Urothelium cell line (cell line): Measurements from ENCODE around the gene GALNS.
A peak's percentile ranks its signal among the peaks of the same experiment; 100 is the strongest.

Experiments
- DNase-seq: peaks from one replicate; pipeline ENCODE4 v3.0.0; 2011; ENCODE audit warnings: low spot score, mixed read lengths
- FAIRE-seq: peaks from 2 replicates; lab custom pipeline; 2011; peaks lifted over from hg19 to GRCh38; lab: Jason Lieb, UNC

The GALNS gene

DNA sequence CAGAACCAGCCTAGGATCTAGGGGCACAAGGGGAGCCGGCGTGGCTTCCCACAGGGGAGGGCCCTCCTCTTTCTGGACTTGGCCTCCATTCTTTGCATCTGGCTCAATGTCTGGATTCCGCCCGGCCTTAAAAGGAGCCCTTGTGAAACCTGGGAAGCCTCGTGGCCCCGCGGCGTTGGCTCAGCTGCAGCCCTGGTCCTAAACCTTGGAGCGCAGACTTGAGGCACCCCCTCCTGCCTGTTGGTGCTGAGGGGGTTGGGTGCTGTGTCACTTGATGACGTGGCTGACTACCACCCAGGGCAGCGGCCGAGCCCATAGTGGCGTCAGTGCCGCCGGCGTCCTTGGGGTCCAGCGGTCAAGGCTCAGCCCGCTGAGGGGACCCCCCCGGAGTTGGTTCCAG, 4.6 kb upstream of the GALNS start:
- no peak for FAIRE-seq
- no peak for DNase-seq

GRCh38 chr16:88859381-88860091, 2.8 kb upstream of the GALNS start:
- DNase-seq (no peak), FAIRE-seq (no peak)

GRCh38 chr16:88857728-88858339, 1.1 kb upstream of the GALNS start:
- peak; percentile 88 for DNase-seq
- no peak for FAIRE-seq

DNA sequence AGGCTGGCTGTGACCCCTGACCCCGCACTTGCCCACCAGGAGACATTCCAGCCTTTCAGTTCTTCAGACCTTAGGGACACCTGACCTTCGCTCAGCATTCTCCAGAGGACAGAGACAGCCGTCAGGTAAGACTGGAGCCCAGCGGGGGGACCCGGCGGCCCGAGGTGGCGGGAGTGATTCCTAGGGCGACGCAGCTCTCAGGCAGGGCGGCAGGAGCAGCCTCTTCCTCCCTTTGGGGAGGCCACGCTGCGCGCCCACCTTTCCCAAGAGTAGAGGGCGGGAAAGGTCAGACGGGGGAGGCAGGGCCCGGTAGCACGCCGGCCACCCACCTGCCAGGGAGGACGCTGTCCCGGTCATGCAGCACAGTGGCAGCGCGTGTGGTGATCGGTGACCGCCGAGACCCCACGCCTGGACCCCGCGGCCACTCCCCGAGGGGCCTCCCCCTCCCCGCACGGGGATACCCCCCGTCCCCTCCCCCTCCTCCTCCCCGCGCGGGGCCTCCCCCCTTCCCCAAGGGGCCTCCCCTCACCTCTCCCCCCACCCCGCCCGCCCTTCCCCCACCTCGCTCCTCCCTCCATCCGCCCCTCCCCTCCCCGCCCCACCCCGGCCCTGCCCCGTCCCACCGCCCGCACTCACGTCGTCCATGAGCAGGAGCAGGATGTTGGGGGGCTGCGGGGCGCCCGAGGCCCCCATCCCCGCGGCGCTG, 472 bp downstream of the GALNS start:
- no peak for FAIRE-seq
- no peak for DNase-seq

- FAIRE-seq, result no peak
- no peak for DNase-seq
Observed at GRCh38 chr16:88855736-88856121, 1.0 kb downstream of the GALNS start.

DNA sequence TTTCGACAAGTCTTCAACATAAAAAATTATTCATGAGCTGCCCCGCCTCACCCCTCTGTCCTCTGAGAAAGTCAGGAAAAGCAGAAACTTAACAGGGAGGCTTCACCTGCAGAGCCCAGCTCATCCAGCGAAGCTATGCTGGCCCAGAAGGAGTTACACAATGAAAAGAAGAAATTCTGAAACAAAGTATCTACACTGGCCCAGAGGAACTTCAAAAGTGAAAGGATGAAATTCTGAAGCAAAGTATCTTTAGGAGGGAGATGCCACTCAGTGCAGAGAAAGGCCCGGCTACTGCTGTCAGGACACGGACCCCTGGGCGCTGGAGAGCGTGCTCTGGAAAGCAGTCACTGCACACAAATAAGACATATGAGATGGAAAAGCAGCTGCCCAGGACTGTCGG, 1.6 kb downstream of the GALNS start:
- FAIRE-seq (no peak), DNase-seq (no peak)

DNA sequence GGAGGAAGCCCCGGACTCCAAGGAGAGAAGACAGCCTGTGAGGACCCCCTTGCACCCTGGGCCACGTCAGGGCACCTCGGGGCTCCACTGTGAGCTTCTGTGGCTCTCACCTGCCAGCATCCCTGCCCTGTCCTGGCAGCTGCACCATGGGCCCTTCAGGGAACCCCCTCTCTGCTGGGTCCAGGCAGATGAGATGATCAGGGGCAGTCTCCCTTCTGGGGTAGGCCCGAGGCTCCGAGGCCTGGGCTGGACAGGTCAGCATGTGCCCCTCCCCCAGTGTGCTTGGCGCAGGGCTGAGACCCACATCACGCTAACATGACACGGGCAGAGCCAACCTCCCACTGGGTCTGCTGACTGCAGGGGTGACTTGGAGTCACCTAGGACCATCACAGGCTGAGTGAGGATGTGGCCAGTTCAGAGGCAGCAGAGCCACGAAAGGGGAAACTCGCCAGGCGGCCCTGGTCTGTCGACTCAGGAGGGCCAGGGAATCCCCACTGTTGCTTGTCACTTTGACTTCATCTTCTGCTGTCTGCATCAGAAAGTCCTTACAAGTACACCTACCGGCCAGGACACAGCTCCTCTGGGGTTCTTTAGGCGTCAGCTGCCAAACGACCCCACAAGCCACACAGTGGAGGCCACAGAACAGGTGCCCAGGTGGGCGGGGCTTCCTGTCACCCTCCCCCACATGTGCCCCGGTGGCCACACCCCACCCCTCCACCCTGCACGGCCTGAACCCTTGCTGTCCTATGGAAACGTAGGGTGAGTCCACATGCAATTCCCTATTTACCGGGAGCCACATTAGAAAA, 2.2 kb downstream of the GALNS start:
- no peak for FAIRE-seq
- DNase-seq, result peak; percentile 22

GRCh38 chr16:88853325-88853941, 3.3 kb downstream of the GALNS start:
- DNase-seq (no peak), FAIRE-seq (no peak)

DNA sequence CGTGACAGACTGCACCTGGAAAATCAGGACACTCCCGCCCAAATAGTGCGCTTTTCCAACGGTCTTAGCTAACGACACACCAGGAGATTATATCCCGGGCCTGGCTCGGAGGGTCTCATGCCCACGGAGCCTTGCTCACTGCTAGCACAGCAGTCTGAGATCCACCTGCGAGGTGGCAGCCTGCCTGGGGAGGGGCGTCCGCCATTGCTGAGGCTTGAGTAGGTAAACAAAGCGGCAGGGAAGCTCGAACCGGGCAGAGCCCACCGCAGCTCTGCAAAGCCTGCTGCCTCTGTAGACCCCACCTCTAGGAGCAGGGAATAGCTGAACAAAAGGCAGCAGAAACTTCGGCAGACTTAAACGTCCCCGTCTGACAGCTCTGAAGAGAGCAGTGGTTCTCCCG, 5.1 kb downstream of the GALNS start:
- DNase-seq, result no peak
- FAIRE-seq, result no peak

- FAIRE-seq, result no peak
- DNase-seq, result no peak
Observed at GRCh38 chr16:88850531-88851199, 6.1 kb downstream of the GALNS start.

- DNase-seq, result no peak
- no peak for FAIRE-seq
Observed at GRCh38 chr16:88848557-88848956, 8.2 kb downstream of the GALNS start.

- DNase-seq (no peak), FAIRE-seq (no peak)
Observed at GRCh38 chr16:88847654-88848053, 9.1 kb downstream of the GALNS start.

GRCh38 chr16:88846088-88846487, 10.7 kb downstream of the GALNS start:
- DNase-seq (no peak), FAIRE-seq (no peak)

DNA sequence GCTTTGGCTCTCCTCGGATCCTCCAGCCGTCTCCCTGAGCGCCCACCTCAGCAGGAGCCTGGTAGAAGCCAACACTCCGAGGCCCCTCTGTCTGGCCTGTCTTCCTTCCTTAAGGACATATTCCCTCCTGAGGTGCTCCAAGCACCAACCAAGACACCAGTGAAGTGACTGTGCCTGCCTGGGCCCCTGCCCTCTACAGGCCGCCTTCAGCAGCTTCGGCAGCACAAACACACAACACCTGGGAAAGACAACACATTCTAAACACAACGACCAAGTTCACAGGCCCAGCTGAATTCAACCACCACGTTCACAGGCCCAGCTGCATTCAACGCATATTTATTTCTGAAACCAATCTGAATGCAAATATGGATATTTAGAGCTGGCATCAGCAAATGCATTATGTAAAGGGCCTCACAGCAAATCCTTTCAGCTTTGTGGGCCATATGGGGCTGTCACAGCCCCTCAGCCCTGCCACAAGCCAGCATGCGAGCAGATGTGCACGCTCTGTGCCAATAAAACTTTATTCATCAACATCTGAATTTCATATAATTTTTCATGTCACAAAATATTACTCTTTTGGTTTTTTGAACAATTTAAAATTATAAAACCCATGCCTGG, 12.2 kb downstream of the GALNS start:
- FAIRE-seq, result no peak
- no peak for DNase-seq

GRCh38 chr16:88843256-88843655, 13.5 kb downstream of the GALNS start:
- FAIRE-seq (no peak), DNase-seq (no peak)

- DNase-seq (no peak), FAIRE-seq (no peak)
Observed at GRCh38 chr16:88842806-88843205, 13.9 kb downstream of the GALNS start.

- FAIRE-seq, result no peak
- DNase-seq, result no peak
Observed at GRCh38 chr16:88842308-88842756, 14.4 kb downstream of the GALNS start.

DNA sequence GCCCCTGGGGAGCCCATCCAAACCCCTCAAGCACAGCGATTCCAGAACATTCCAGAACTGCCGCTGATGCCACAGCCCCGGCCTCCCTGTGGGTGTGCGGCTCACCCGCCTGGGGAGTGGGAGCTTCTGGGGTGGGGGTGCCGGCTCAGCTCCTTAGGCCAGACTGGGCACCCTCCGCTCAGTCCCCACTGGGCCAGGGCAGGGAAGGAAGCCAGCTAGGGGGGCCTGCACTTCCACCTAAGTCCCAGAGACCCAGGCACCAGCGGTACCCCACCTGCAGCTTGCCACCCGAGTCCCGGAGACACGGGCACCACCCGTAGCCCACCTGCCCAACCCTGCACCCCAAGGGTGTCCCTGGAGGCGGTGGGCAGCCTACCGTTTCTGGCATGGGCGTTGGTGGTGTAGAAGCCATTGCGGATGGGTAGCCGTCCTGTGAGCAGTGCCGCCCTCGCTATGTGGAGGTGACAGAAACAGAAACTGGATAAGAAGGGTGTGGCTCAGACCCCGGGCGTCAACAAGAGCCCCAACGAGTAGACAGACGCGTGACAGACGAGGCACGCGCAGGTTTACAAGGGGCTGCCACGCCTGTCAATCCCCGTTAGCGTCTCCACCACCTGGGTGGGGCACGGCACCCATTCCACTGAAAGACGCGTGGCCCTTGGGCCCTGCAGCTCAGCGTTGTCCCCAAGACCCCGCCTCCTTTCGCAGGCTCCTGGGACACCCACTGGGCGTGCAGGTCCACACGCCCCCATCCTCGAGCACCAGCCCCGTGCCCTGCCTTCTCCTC, 15.0 kb downstream of the GALNS start:
- FAIRE-seq (no peak), DNase-seq (no peak)

DNA sequence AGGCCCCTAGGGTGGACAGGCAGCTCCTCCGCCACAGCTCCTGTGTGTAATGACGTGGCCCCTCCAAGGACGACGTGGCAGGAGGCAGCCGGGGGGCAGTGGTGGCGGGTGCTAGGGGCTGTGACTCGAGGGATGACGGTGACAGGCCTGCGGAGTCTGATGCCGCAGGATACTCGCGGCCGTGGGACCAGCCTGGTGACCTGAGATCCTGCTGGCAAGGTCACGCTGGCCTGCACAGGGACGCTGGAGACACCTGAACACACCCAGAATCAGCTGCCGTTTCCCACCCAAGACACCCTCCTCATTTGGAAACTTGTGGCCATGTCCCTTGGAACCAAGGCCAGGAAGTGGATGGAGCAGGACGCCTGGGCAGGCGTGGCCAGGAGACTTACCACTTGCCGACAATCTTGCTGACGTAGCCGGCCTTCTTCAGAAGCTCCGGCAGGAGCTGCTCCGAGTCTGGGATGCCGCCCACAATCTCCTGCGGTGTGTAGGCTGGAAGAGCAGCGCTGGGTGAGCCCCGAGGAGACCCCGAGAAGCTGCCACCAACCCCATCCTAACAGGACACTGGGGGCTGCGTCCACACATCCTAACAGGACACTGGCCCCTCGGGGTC, 16.0 kb downstream of the GALNS start:
- no peak for DNase-seq
- FAIRE-seq, result no peak
